ENCODE data around the gene ZNF8. TPM values are rescaled to one million over a fixed set of nuclear protein-coding genes. Genes with fewer than 3 reads are reported as not detected.
"Not testable (repeated sequence)": the region's sequence is repeated elsewhere in the genome, so short reads cannot be mapped to it uniquely, and the experiment has no call there.

Gene ZNF8
- total RNA-seq, 2 donors from 2014 or later: 5.6 to 6.9 TPM

GRCh38 chr19:58305065-58305931 lies 26.5 kb downstream of the ZNF8 start, which contains the start of gene ERVK3-1:
ERVK3-1 (plus strand) TSS chr19:58305377; CDS start chr19:58312169, 6,792 bp downstream.
- no peaks in the 10 kb centered on the region for H3K27me3 Mint-ChIP-seq (ENCODE audit: low read depth)
- peaks cover 59% of the 10 kb centered on the region for H3K4me1 Mint-ChIP-seq (ENCODE audit: low read depth)
- peak within 1 kb of the TSS; percentile 91 to 98 for H3K4me3 Mint-ChIP-seq
- H3K9me3 Mint-ChIP-seq: peaks cover 0 to 3% of the 10 kb centered on the region in 2 donors
- peaks cover 18 to 44% of the 10 kb centered on the region in 2 donors for H3K36me3 Mint-ChIP-seq (ENCODE audit: insufficient read depth in 2 of 2)
- DNase-seq: peak; percentile 95 to 97
- H3K27ac Mint-ChIP-seq: peak within 1 kb of the TSS; percentile 85
- ATAC-seq (replicated peaks in 1 of 2): peak; percentile 97 to 98

- no peak for ATAC-seq (replicated peaks in 1 of 2)
- peaks cover 61% of the 10 kb centered on the region for H3K4me1 Mint-ChIP-seq (ENCODE audit: low read depth)
- peaks cover 15 to 41% of the 10 kb centered on the region in 2 donors for H3K36me3 Mint-ChIP-seq (ENCODE audit: insufficient read depth in 2 of 2)
- DNase-seq: no peak
- H3K27ac Mint-ChIP-seq: peak overlapping the region; percentile 85
- H3K4me3 Mint-ChIP-seq: peak overlapping the region; percentile 91 to 98
- H3K27me3 Mint-ChIP-seq (ENCODE audit: low read depth): no peaks in the 10 kb centered on the region
- H3K9me3 Mint-ChIP-seq: no peaks in the 10 kb centered on the region
Observed at GRCh38 chr19:58305932-58306323, 27.2 kb downstream of the ZNF8 start.

- peak overlapping the region; percentile 21 to 24 for H3K4me3 Mint-ChIP-seq
- peaks cover 64% of the 10 kb centered on the region for H3K4me1 Mint-ChIP-seq (ENCODE audit: low read depth)
- H3K27me3 Mint-ChIP-seq (ENCODE audit: low read depth): no peaks in the 10 kb centered on the region
- peaks cover 23 to 51% of the 10 kb centered on the region in 2 donors for H3K36me3 Mint-ChIP-seq (ENCODE audit: insufficient read depth in 2 of 2)
- ATAC-seq (replicated peaks in 1 of 2) (no peak), DNase-seq (no peak)
- H3K27ac Mint-ChIP-seq: no peak overlapping the region
- no peaks in the 10 kb centered on the region for H3K9me3 Mint-ChIP-seq
Observed at GRCh38 chr19:58307736-58308135, 29.0 kb downstream of the ZNF8 start.

- DNase-seq; H3K9me3 Mint-ChIP-seq; H3K27me3 Mint-ChIP-seq (ENCODE audit: low read depth); H3K27ac Mint-ChIP-seq; H3K4me3 Mint-ChIP-seq; ATAC-seq (replicated peaks in 1 of 2): not testable (repeated sequence)
- Mint-ChIP-seq H3K4me1 (ENCODE audit: low read depth) (peaks cover 49% of the 10 kb centered on the region), H3K36me3 (ENCODE audit: insufficient read depth in 2 of 2) (peaks cover 29 to 55% of the 10 kb centered on the region in 2 donors)
Observed at GRCh38 chr19:58310685-58311084, 31.9 kb downstream of the ZNF8 start.

GRCh38 chr19:58311345-58311865 lies 32.6 kb downstream of the ZNF8 start:
- no peak overlapping the region for H3K4me3 Mint-ChIP-seq
- no peaks in the 10 kb centered on the region for H3K9me3 Mint-ChIP-seq
- peaks cover 27 to 52% of the 10 kb centered on the region in 2 donors for H3K36me3 Mint-ChIP-seq (ENCODE audit: insufficient read depth in 2 of 2)
- no peaks in the 10 kb centered on the region for H3K27me3 Mint-ChIP-seq (ENCODE audit: low read depth)
- ATAC-seq (replicated peaks in 1 of 2) (no peak), DNase-seq (no peak)
- peak overlapping the region; percentile 6 for H3K27ac Mint-ChIP-seq
- peaks cover 42% of the 10 kb centered on the region for H3K4me1 Mint-ChIP-seq (ENCODE audit: low read depth)

- peaks cover 19 to 31% of the 10 kb centered on the region in 2 donors for H3K36me3 Mint-ChIP-seq (ENCODE audit: insufficient read depth in 2 of 2)
- H3K9me3 Mint-ChIP-seq: no peaks in the 10 kb centered on the region
- no peak overlapping the region for H3K27ac Mint-ChIP-seq
- DNase-seq: no peak
- peaks cover 4% of the 10 kb centered on the region for H3K4me1 Mint-ChIP-seq (ENCODE audit: low read depth)
- no peak overlapping the region for H3K4me3 Mint-ChIP-seq
- ATAC-seq (replicated peaks in 1 of 2): no peak
- no peaks in the 10 kb centered on the region for H3K27me3 Mint-ChIP-seq (ENCODE audit: low read depth)
Observed at GRCh38 chr19:58315580-58315979, 36.8 kb downstream of the ZNF8 start.

GRCh38 chr19:58317476-58318072 lies 38.8 kb downstream of the ZNF8 start:
- Mint-ChIP-seq H3K27me3 (ENCODE audit: low read depth) (no peaks in the 10 kb centered on the region), H3K27ac (no peak overlapping the region), H3K4me1 (ENCODE audit: low read depth) (no peaks in the 10 kb centered on the region), H3K9me3 (no peaks in the 10 kb centered on the region), H3K36me3 (ENCODE audit: insufficient read depth in 2 of 2) (peaks cover 11 to 18% of the 10 kb centered on the region in 2 donors), H3K4me3 (no peak overlapping the region)
- DNase-seq (no peak), ATAC-seq (replicated peaks in 1 of 2) (no peak)

GRCh38 chr19:58318297-58318696 lies 39.5 kb downstream of the ZNF8 start:
- no peak for DNase-seq
- Mint-ChIP-seq H3K4me1 (ENCODE audit: low read depth) (no peaks in the 10 kb centered on the region), H3K27ac (no peak overlapping the region), H3K27me3 (ENCODE audit: low read depth) (no peaks in the 10 kb centered on the region), H3K4me3 (no peak overlapping the region), H3K36me3 (ENCODE audit: insufficient read depth in 2 of 2) (peaks cover 8 to 13% of the 10 kb centered on the region in 2 donors), H3K9me3 (no peaks in the 10 kb centered on the region)
- ATAC-seq (replicated peaks in 1 of 2): no peak

- H3K4me1 Mint-ChIP-seq (ENCODE audit: low read depth): no peaks in the 10 kb centered on the region
- peaks cover 4 to 8% of the 10 kb centered on the region in 2 donors for H3K36me3 Mint-ChIP-seq (ENCODE audit: insufficient read depth in 2 of 2)
- H3K4me3 Mint-ChIP-seq: no peak overlapping the region
- ATAC-seq (replicated peaks in 1 of 2) (no peak), DNase-seq (no peak)
- no peaks in the 10 kb centered on the region for H3K9me3 Mint-ChIP-seq
- no peak overlapping the region for H3K27ac Mint-ChIP-seq
- H3K27me3 Mint-ChIP-seq (ENCODE audit: low read depth): no peaks in the 10 kb centered on the region
Observed at GRCh38 chr19:58319241-58319640, 40.5 kb downstream of the ZNF8 start.

GRCh38 chr19:58325311-58326022 lies 46.7 kb downstream of the ZNF8 start:
- H3K9me3 Mint-ChIP-seq: no peaks in the 10 kb centered on the region
- H3K27me3 Mint-ChIP-seq (ENCODE audit: low read depth): no peaks in the 10 kb centered on the region
- no peaks in the 10 kb centered on the region for H3K4me1 Mint-ChIP-seq (ENCODE audit: low read depth)
- peaks cover 0 to 1% of the 10 kb centered on the region in 2 donors for H3K36me3 Mint-ChIP-seq (ENCODE audit: insufficient read depth in 2 of 2)
- no peak overlapping the region for H3K27ac Mint-ChIP-seq
- ATAC-seq (replicated peaks in 1 of 2) (peak; percentile 2 to 5), DNase-seq (peak in 1 of 2 donors; percentile 26)
- H3K4me3 Mint-ChIP-seq: no peak overlapping the region

- ATAC-seq (replicated peaks in 1 of 2) (peak in 1 of 2 donors; percentile 28), DNase-seq (no peak)
- Mint-ChIP-seq H3K4me1 (ENCODE audit: low read depth) (no peaks in the 10 kb centered on the region), H3K9me3 (no peaks in the 10 kb centered on the region), H3K27me3 (ENCODE audit: low read depth) (no peaks in the 10 kb centered on the region), H3K27ac (no peak overlapping the region), H3K4me3 (no peak overlapping the region), H3K36me3 (ENCODE audit: insufficient read depth in 2 of 2) (peaks cover 0 to 1% of the 10 kb centered on the region in 2 donors)
Observed at GRCh38 chr19:58326501-58326913, 47.8 kb downstream of the ZNF8 start.

GRCh38 chr19:58326914-58327726 lies 48.4 kb downstream of the ZNF8 start, which contains the start of gene ZSCAN22:
ZSCAN22 (plus strand) TSS chr19:58326994; CDS start chr19:58334803, 7,809 bp downstream.
- Mint-ChIP-seq H3K4me3 (no peak within 1 kb of the TSS), H3K4me1 (ENCODE audit: low read depth) (no peaks in the 10 kb centered on the region), H3K27me3 (ENCODE audit: low read depth) (no peaks in the 10 kb centered on the region), H3K36me3 (ENCODE audit: insufficient read depth in 2 of 2) (peaks cover 0 to under 1% of the 10 kb centered on the region in 2 donors), H3K9me3 (no peaks in the 10 kb centered on the region), H3K27ac (no peak within 1 kb of the TSS)
- DNase-seq: peak; percentile 91 to 93
- peak; percentile 87 to 89 for ATAC-seq (replicated peaks in 1 of 2)

All from activated T-cell treated with anti-CD3 and anti-CD28 coated beads, Interleukin-2, amount 50 U/mL, for 72 hours (primary cell).